ENCODE results near the gene NIT2.
"Not testable (repeated sequence)": the region's sequence is repeated elsewhere in the genome, so short reads cannot be mapped to it uniquely, and the experiment has no call there.

DNA sequence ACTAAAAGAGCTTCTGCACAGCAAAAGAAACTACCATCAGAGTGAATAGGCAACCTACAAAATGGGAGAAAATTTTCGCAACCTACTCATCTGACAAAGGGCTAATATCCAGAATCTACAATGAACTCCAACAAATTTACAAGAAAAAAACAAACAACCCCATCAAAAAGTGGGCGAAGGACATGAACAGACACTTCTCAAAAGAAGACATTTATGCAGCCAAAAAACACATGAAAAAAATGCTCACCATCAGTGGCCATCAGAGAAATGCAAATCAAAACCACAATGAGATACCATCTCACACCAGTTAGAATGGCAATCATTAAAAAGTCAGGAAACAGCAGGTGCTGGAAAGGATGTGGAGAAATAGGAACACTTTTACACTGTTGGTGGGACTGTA is 17.2 kb downstream of the NIT2 start:
- TF ChIP-seq CTCF, POLR2A, EP300 (IDR thresholded peaks at IDR 0.05): not testable (repeated sequence)
